NOMO-1 treated with DMSO at 0.1 percent for 48 hours (cell line): ENCODE measurements around the gene RMND1.
"Not testable (repeated sequence)": the region's sequence is repeated elsewhere in the genome, so short reads cannot be mapped to it uniquely, and the experiment has no call there.

Experiments
- DNase-seq: peaks from one replicate; lab custom pipeline; 2025; ENCODE audit not compliant: unreplicated experiment; lab: John Stamatoyannopoulos, UW

The RMND1 gene

GRCh38 chr6:151387175-151387970 is 64.6 kb downstream of the RMND1 start:
- DNase-seq: no peak

- no peak for DNase-seq
These were observed 66.7 kb downstream of the RMND1 start for GRCh38 chr6:151385177-151385576.

GRCh38 chr6:151384151-151384550 is 67.8 kb downstream of the RMND1 start:
- no peak for DNase-seq

- DNase-seq: not testable (repeated sequence)
These were observed 69.3 kb downstream of the RMND1 start for GRCh38 chr6:151382631-151383030.

GRCh38 chr6:151381722-151382121 is 70.2 kb downstream of the RMND1 start:
- DNase-seq: no peak

- no peak for DNase-seq
These were observed 71.1 kb downstream of the RMND1 start for GRCh38 chr6:151380848-151381205.

- DNase-seq: peak; percentile 68
These were observed 71.7 kb downstream of the RMND1 start for GRCh38 chr6:151379933-151380847.

- no peak for DNase-seq
These were observed 74.8 kb downstream of the RMND1 start for GRCh38 chr6:151377095-151377494.

- no peak for DNase-seq
These were observed 75.5 kb downstream of the RMND1 start for GRCh38 chr6:151376440-151376839.

- DNase-seq: no peak
These were observed 76.1 kb downstream of the RMND1 start for GRCh38 chr6:151375833-151376232.

- peak; percentile 23 for DNase-seq
These were observed 77.8 kb downstream of the RMND1 start for GRCh38 chr6:151374036-151374683.

GRCh38 chr6:151372164-151372563 is 79.8 kb downstream of the RMND1 start:
- no peak for DNase-seq

- DNase-seq: no peak
These were observed 81.3 kb downstream of the RMND1 start for GRCh38 chr6:151370509-151371078.

- DNase-seq: no peak
These were observed 86.7 kb downstream of the RMND1 start for GRCh38 chr6:151365233-151365632.

GRCh38 chr6:151359486-151359885 is 92.4 kb downstream of the RMND1 start:
- no peak for DNase-seq

- DNase-seq: no peak
These were observed 93.5 kb downstream of the RMND1 start for GRCh38 chr6:151358475-151358874.

GRCh38 chr6:151357758-151358436 is 94.0 kb downstream of the RMND1 start:
- no peak for DNase-seq

- not testable (repeated sequence) for DNase-seq
These were observed 94.9 kb downstream of the RMND1 start for GRCh38 chr6:151356983-151357382.
